Stimulated activated naive CD8-positive, alpha-beta T cell treated with anti-CD3 and anti-CD28 coated beads, Interleukin-15, Interleukin-2, amounts not matched to agents 100 ng/mL and 50 ng/mL, for 24 hours (primary cell): Measurements from ENCODE around the gene TRPM5.

ENCODE experiments used
- H3K27ac Mint-ChIP-seq: one replicate; pipeline ENCODE4 v1.8.0; 2021; ENCODE audit warnings: mild to moderate bottlenecking, mixed read lengths
- H3K27me3 Mint-ChIP-seq: one replicate; pipeline ENCODE4 v1.8.0; 2021; ENCODE audit warnings: mixed read lengths
- H3K36me3 Mint-ChIP-seq: one replicate; pipeline ENCODE4 v1.8.0; 2021; ENCODE audit warnings: low read depth, mixed read lengths
- H3K4me1 Mint-ChIP-seq: one replicate; pipeline ENCODE4 v1.8.0; 2021; ENCODE audit warnings: low read depth, mixed read lengths
- H3K4me3 Mint-ChIP-seq: one replicate; pipeline ENCODE4 v1.8.0; 2021; ENCODE audit warnings: mild to moderate bottlenecking, mixed read lengths
- H3K9me3 Mint-ChIP-seq: one replicate; pipeline ENCODE4 v1.8.0; 2021; ENCODE audit warnings: mixed read lengths

TRPM5 gene

DNA sequence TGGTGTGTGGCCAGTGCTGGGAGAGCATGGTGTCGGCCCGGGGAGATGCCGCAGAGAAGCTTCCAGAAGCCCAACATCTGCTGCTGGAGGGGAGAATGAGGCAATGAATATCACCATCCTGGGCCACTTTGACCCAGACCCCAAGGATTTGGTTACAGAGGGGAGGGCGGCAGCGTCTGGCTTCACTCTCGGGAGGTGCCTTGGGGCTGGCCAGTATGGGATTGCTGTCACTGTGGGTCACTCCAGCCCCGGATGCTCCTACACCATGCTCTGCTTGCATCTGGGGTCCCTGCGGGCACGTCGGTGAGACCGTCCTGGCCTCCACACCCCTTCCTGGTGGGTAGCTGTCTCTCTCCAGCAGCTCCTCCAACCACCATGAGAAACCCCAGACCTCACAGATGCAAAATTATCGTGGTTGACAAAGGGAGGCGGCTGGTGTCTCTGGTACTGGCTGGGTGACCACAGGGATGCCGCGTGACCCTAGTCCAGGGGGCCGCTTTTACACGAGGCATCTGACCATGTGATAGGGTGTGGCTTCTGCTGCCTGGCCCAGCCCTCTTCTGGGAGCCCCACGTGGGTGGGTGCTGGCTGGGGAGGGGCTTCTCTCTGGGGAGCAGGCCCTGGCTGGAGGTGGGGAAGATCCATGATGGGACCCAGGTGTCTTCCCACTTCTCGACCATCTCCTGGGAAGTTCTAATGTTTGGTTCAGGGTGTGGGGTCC, 6.2 kb upstream of the TRPM5 start:
- Mint-ChIP-seq H3K27ac (no peak overlapping the region), H3K27me3 (no peaks in the 10 kb centered on the region), H3K4me3 (no peak overlapping the region), H3K4me1 (peaks cover 21% of the 10 kb centered on the region), H3K9me3 (no peaks in the 10 kb centered on the region), H3K36me3 (peaks cover 3% of the 10 kb centered on the region)

DNA sequence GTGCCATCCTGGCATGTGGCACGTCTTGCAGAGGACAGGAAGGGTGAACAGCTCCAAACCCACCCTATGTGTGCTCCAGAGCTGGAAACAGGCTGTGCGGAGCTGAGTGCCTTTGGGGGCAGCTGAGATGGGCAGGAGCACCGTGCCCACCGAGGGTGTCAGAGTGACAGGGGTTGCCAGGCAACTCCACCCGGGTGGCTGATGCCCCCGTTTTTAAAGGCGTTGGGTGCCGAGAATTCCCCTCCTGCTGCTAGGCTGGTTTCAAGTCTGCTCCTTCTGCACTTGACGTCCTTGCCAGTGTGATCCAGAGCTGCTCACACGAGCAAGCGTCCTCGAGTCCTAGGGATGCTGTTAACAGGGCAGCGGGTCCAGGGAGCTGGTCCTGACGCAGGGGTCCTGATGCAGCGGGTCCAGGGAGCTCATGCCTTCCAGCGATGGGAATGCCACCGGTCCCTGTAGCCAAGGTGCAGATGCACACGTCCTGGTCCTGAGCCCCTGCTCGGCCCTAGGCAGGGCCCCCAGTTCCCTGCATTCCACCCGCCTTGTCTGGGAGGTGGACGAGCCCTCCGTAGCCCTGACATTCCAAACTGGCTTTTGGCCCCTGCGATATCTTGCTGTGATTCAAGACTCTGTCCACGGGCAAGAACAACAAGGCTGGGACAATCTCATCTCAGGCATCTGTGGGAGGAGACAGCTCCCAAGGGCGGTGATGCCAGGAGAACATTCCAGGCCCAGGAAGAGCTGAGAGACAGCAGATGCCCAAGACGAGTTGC, 5.4 kb upstream of the TRPM5 start:
- Mint-ChIP-seq H3K4me3 (no peak overlapping the region), H3K9me3 (no peaks in the 10 kb centered on the region), H3K27ac (no peak overlapping the region), H3K27me3 (no peaks in the 10 kb centered on the region), H3K4me1 (peaks cover 24% of the 10 kb centered on the region), H3K36me3 (no peaks in the 10 kb centered on the region)

DNA sequence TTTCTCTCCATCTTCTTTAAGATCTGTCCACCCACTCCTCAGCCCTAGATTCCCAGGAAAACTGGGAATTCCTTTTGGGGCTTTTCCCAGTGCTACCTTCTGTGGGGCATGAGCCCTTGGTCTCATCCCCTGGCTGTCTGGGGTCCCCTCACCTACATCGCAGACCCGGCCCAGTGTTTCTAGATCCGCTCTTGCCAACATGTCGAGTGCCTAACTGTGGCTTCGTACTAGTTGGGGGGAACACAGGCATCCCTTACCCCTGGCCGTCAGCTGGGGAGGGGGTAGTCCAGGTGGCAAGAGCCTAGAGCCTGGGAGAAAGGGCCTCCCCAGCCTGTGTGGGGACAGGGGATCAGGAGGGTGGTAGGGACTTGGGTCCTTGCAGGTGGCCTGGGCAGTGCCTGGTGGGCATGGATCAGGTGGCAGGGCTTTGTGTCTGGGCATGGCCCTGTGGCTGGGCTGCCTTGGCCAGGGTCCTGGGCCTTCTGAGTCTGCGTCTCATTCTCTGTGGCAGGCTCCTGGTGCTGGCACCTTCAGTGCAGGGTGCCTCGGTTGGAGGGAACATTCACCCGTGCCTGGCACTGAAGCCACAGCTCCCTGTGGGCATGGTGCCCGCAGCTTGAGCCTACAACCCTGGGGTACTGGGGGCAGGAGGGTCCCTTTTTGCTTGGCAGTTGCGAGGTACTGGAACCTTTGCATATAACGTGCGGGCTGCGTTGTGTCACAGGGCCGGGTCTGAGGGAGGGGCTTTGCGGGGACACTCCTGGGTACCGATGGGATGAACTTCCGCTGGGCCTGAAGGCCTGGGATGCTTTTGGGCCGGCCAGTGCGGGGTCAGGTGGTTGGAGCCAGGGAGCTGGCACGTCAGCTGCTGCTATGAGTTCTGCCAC, 4.6 kb upstream of the TRPM5 start:
- no peaks in the 10 kb centered on the region for H3K9me3 Mint-ChIP-seq
- H3K27me3 Mint-ChIP-seq: no peaks in the 10 kb centered on the region
- H3K4me1 Mint-ChIP-seq: peaks cover 24% of the 10 kb centered on the region
- H3K36me3 Mint-ChIP-seq: no peaks in the 10 kb centered on the region
- no peak overlapping the region for H3K27ac Mint-ChIP-seq
- H3K4me3 Mint-ChIP-seq: no peak overlapping the region

DNA sequence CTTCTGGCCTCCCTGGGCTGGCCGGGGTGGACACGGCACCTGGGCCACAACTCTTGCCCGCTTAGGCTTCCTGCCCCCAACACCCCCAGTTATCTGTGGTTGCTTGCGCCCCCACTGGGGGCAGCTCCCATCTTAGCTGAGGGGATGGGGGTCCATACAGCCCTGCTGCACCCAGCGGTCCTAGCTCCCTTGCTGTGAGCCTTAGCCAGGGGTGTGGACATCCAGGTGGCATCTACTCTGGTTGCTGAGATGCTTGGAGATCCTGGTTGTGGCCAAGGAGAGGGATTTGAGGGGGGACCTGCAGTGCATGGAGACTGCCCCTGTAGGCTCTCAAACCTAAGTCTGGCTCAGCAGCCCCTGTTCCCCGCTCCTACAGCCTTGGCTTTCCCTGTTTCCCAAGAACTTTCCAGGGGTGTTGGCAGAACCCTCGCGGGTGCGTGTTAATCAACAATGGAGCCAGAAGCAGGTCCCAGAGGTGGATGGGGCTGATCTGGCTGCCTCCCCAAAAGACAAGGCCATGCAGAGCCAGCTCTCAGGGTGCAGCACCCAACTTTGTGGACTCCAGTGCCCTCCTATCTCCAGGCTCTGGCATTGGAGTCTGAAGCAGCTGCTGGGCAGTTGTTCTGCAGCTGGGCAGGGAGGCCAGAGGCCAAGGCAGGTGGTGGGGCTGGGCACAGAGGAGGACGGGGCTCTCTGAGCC, 3.8 kb upstream of the TRPM5 start:
- H3K36me3 Mint-ChIP-seq: no peaks in the 10 kb centered on the region
- H3K27ac Mint-ChIP-seq: no peak overlapping the region
- peaks cover 29% of the 10 kb centered on the region for H3K4me1 Mint-ChIP-seq
- H3K27me3 Mint-ChIP-seq: no peaks in the 10 kb centered on the region
- H3K9me3 Mint-ChIP-seq: no peaks in the 10 kb centered on the region
- no peak overlapping the region for H3K4me3 Mint-ChIP-seq

DNA sequence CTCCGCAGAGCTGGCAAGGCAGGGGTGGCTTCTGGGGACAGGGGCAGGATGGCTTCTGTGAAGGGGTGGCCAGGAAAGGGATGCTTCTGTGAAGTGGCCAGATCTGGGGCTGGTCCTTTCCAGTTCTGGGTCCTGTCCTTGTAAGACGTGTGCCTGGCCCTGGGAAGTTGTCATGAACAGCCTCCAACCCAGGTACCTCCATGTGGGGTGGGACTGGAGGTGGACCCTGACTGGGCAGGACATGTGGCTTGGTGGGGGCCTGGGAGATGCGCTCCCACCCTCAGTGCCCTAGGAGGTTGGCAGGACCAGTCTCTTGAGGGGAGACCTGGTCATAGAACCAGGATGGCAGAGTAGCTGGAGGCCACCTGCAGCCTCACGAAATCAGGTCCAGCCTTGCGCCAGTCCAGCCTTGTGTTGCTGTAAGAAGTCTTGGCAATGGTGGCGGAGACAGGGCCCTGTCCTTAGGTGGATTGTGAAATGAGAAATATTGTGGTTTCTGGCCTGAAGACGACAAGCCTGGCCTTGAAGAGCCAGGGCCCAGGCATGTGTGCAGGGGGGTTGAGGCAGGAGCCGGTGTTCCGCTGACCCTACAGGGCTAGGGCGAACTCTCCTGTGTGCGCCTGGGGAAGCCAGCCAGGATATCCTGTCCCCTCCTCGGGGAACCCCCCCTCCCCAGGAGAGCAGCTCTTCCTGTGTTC, 3.1 kb upstream of the TRPM5 start:
- Mint-ChIP-seq H3K9me3 (no peaks in the 10 kb centered on the region), H3K4me1 (peaks cover 36% of the 10 kb centered on the region), H3K27ac (no peak overlapping the region), H3K27me3 (no peaks in the 10 kb centered on the region), H3K4me3 (peak overlapping the region; percentile 64), H3K36me3 (no peaks in the 10 kb centered on the region)

DNA sequence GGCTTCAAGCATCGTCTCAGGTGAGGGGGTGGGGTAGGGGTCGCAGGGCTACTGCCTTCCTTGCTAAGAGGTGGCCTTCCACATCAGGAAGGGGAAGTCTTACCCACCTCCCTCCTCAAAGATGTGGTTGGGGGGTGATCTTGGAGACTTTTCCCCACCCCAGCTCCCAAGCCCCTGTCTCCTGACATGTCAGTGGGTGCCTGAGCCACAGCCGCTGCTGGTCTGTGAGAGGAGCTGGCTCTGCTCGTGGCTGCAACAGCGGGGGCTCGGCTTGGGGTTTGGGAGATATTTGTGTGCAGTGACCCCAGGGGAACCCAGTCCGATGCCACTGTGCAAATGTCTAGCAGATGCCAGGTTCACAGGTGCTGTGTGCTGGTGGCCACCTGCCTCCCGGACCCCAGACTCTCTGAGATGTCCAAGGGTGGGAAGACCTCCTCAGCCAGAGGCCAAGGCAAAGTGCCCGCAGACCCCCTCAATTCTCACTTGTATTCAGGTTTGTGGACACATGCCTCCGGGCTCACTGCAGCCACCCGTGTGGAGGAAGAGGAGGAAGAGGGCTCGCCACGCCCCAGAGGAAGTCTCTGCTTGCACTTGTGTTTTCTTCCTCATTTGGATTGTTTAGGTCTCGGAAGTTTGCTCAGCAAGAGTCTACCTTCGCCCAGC, 2.4 kb upstream of the TRPM5 start:
- H3K4me3 Mint-ChIP-seq: peak overlapping the region; percentile 64
- no peaks in the 10 kb centered on the region for H3K27me3 Mint-ChIP-seq
- no peaks in the 10 kb centered on the region for H3K36me3 Mint-ChIP-seq
- H3K9me3 Mint-ChIP-seq: no peaks in the 10 kb centered on the region
- H3K4me1 Mint-ChIP-seq: peaks cover 36% of the 10 kb centered on the region
- H3K27ac Mint-ChIP-seq: no peak overlapping the region

DNA sequence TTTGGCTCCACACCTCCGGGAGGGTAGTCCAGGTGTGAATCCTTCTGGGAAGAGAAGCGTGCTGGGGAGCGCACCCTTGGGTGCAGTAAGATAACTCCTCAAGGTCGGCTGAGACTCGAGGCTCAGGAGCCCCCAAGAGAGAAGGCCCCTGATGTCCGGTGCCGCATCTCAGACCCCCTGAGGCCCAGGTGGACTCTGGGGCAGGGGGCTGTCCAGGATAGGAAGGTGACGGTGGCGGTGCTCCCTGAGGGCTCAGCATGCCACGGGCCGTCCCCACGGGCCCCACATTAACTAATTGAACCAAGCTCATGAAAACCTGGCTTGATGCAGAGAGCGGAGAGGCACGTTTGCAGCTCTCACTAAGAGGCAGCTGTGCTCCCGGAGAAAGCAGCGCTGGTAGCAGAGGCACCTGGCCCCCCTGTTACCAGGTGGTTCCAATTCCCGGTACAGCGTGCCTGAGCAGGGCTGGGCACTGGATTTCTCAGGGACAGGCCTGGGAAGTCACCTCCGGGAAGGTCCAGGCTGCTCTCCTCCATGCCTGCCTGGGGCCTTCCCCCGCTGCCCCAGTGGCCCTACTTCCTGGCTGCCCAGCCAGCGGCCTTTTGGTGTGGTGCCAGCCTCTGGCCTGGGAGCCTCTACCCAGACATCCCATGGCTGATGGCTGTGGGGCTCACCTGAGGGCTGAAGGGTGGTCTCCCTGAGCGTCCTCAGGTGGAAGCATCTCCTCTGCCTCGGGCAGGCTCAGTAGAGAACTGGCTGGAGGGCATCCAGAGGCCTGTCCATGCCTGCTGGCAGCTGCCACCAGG, 1.6 kb upstream of the TRPM5 start:
- H3K27ac Mint-ChIP-seq: no peak overlapping the region
- H3K27me3 Mint-ChIP-seq: no peaks in the 10 kb centered on the region
- H3K4me3 Mint-ChIP-seq: peak overlapping the region; percentile 86
- H3K9me3 Mint-ChIP-seq: no peaks in the 10 kb centered on the region
- H3K36me3 Mint-ChIP-seq: no peaks in the 10 kb centered on the region
- H3K4me1 Mint-ChIP-seq: peaks cover 36% of the 10 kb centered on the region

DNA sequence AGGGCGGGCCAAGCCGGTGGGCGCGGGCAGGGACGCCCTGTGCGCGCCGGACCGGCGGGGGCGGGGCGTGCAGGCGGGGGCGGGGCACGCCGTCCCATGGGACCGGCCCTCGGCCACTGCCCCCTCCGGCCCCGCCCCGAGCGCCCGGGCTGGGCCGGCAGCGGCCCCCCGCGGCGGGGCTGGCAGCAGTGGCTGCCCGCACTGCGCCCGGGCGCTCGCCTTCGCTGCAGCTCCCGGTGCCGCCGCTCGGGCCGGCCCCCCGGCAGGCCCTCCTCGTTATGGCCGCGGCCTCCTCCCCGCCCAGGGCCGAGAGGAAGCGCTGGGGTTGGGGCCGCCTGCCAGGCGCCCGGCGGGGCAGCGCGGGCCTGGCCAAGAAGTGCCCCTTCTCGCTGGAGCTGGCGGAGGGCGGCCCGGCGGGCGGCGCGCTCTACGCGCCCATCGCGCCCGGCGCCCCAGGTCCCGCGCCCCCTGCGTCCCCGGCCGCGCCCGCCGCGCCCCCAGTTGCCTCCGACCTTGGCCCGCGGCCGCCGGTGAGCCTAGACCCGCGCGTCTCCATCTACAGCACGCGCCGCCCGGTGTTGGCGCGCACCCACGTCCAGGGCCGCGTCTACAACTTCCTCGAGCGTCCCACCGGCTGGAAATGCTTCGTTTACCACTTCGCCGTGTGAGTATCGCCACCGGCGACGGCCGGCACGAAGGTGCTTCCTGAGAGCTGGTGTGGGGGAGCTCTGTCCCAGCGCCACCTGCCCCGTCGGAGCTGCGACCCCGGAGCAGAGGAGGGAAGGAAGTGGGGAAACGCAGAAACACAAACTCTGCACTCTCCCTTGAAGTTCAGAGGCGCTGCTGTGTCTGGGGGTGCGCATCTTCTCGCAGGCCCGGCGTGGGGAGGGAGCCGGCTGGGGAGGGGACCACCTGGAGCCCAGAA, 769 bp upstream of the TRPM5 start, which contains the start of gene KCNQ1:
TSS of gene KCNQ1 (plus strand) at position 188 of the 925 bp plus-strand sequence. CDS start at position 279, 91 bp downstream.
- H3K4me1 Mint-ChIP-seq: peaks cover 36% of the 10 kb centered on the region
- H3K27ac Mint-ChIP-seq: no peak within 1 kb of the TSS
- H3K27me3 Mint-ChIP-seq: no peaks in the 10 kb centered on the region
- no peaks in the 10 kb centered on the region for H3K36me3 Mint-ChIP-seq
- H3K4me3 Mint-ChIP-seq: peak within 1 kb of the TSS; percentile 86
- H3K9me3 Mint-ChIP-seq: no peaks in the 10 kb centered on the region

DNA sequence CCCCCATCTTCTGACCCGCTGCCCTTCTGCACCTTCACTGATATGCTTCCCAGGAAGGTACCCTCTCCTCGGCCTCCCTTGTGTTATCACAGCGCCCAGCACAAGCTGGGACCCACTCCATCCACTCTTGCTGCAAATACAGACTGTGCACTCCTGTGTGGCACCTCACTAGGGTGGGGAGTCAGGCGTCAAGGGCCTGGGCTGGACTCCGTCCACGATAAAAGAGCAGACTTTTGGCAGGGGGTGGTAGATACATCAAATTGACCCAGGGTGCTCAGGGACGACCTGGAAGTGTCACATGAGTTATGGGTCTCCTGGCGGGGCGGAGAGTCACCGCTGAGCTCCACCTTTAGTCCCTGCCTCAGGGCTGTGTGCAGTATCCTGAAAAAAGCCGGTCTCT, 908 bp downstream of the TRPM5 start:
- no peaks in the 10 kb centered on the region for H3K36me3 Mint-ChIP-seq
- no peaks in the 10 kb centered on the region for H3K9me3 Mint-ChIP-seq
- peaks cover 33% of the 10 kb centered on the region for H3K4me1 Mint-ChIP-seq
- H3K27me3 Mint-ChIP-seq: no peaks in the 10 kb centered on the region
- no peak overlapping the region for H3K4me3 Mint-ChIP-seq
- no peak overlapping the region for H3K27ac Mint-ChIP-seq

DNA sequence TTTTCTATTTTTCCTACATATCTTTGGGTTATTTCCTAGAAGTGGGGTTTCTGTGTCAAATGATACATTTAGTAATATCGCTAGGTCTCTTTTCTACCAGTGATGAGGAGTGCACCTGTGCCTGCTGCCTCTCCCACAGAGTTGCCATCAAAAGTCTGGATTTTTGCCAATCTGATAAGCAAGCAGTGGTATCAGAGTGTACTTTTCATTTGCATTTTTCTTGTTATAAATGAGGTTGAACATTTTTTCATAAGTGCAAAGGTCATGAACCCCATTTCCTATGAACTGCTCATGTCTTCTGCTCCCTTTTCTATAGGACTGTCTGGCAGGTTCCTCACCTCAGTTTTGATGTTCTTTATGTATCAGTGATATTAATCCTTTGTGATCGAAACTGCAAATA, 1.7 kb downstream of the TRPM5 start:
- H3K27ac Mint-ChIP-seq: no peak overlapping the region

DNA sequence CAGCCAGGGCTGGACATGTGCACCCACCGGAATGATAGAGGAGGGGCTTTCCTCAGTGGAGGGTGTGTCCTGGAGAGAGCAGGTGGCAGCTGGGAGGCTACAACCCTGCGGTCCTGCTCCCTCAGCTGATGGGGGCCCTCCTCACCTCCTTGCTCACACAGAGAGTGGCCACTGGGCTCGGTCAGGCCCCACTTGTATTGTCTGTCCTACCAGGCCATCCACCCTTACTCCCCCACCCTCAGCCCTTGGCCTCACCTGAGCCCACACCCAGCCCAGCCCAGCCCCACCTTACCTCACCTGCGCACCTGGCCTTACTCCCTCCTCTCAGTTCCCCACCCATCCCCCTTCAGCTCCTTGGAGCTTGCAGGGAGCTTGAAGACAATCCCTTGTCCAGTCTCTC, 3.1 kb downstream of the TRPM5 start:
- H3K27me3 Mint-ChIP-seq: no peaks in the 10 kb centered on the region
- H3K4me1 Mint-ChIP-seq: peaks cover 16% of the 10 kb centered on the region
- no peaks in the 10 kb centered on the region for H3K36me3 Mint-ChIP-seq
- no peaks in the 10 kb centered on the region for H3K9me3 Mint-ChIP-seq
- no peak overlapping the region for H3K27ac Mint-ChIP-seq
- H3K4me3 Mint-ChIP-seq: no peak overlapping the region

More for the DNA sequence above, 1.7 kb downstream of the TRPM5 start:
- peaks cover 30% of the 10 kb centered on the region for H3K4me1 Mint-ChIP-seq
- H3K4me3 Mint-ChIP-seq: no peak overlapping the region
- H3K9me3 Mint-ChIP-seq: no peaks in the 10 kb centered on the region
- no peaks in the 10 kb centered on the region for H3K36me3 Mint-ChIP-seq
- no peaks in the 10 kb centered on the region for H3K27me3 Mint-ChIP-seq

DNA sequence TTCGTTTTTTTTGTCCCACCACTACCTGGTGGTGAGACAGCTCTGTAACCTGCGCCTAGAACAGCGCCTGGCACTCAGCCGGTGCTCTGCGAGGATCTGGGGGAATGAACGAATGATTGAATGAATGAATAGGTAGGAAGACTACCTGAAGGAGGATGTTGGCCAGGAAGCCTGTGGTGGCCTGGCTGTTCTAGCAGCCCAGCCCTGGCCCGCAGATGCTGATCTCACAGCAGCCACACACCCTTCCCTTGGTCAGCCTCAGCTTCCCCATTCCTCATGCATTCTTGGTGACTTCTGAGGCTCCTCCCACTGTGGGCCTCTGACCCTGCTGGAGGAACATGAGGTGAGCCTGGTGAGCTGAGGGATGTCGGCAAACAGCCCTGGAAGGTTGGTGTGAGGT, 3.7 kb downstream of the TRPM5 start:
- Mint-ChIP-seq H3K4me1 (peaks cover 16% of the 10 kb centered on the region), H3K4me3 (no peak overlapping the region), H3K9me3 (no peaks in the 10 kb centered on the region), H3K27me3 (no peaks in the 10 kb centered on the region), H3K27ac (no peak overlapping the region), H3K36me3 (no peaks in the 10 kb centered on the region)
